GM18870 (cell line): ENCODE measurements around the gene DYRK1B.

ENCODE experiments used
- ATAC-seq: cut with Tn5 transposase; IDR thresholded peaks from one replicate; pipeline ENCODE4 v1.9.1; 2021; ENCODE audit warnings: moderate library complexity; ENCODE audit not compliant: unreplicated experiment

DYRK1B gene

DNA sequence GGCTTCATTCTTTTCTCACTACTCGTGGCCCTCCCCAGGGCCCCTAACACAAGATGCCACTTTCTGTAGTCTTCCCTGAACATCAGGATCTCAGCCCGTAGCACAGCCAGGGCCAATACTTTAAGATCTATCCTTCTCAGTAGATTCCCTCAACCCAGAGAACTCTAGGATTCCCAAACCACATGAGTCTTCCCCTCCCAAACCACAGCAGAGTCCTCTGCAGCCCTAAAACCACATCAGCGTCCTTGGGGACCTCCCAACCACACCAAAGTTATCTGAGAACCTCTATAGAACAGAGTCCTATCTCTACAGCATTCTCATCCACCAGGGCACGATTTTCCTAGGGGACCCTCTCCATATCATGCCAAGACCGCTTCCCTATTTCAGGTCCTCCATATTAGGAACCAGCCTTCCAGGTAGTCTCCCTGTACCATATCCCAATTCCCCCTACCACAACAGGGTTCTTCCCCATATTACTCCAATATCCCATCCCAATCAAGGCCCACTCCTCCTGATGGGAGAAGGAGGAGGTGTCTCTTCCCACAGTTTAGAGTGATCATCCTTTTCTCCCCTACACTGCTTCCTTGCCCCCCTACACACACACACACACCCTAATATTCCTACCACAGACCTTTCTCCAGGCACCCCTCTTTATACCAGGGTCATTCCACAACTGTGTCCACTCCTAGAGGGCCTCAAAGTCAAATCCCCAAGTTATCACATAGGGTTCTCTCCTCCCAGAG lies 1.4 kb downstream of the DYRK1B start:
- ATAC-seq = no peak

DNA sequence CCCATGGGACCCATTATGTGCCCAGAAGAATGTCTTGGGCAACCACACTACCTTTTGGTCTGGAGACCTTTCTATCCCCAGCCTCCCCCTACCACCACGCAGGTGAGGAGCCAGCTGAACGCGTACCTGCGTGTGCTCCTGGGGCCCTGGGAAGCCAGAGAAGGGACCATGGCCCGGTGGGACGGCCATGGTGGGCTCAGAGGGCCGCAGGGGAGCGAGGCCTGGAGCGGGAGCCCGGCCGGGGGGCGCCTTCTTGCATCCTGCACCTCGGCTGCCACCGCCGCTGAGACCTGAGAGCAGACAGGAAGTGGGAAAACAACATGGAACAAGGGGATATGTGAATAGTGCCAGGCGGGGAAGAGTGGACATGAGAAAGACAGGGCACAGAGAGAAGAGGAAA lies 2.3 kb downstream of the DYRK1B start:
- no peak for ATAC-seq

DNA sequence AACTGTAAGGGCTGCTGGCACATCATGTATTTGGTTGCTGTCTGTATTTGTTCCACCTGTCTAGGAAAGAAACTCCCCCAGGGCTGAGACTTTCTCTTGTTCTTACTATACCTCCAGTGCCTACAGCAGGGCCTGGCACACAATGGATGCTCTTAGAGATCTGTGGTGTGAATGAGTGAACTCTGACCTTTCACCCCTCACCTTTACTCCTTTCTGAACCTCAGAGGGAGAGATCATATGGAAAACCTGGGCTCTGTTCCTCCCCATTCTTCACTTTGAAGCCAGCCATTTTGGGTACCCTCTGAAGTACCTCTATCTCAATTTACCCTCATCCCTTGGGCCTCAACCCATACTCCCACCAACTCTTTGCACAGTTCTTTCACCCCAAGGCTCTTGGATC lies 3.1 kb downstream of the DYRK1B start:
- no peak for ATAC-seq

DNA sequence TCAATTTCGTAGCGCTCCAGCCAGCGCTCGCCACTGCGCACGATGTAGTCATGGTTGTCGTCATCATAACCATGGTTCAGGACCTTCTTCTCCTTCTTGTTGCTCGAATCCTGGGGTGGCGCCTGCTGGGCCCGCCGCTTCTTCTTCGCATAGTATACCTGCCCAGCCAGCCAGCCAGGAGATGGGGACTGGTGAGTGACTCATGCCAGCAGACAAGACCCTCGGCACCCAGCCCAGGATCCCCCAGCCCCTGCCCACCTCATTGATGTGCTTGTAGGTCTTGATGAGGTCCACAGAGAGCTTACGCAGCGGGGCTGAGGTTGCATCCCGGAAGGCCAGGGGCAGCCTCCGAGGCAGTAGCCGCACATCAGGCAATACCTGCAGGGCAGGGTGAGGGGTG lies 3.6 kb downstream of the DYRK1B start:
- ATAC-seq = no peak

DNA sequence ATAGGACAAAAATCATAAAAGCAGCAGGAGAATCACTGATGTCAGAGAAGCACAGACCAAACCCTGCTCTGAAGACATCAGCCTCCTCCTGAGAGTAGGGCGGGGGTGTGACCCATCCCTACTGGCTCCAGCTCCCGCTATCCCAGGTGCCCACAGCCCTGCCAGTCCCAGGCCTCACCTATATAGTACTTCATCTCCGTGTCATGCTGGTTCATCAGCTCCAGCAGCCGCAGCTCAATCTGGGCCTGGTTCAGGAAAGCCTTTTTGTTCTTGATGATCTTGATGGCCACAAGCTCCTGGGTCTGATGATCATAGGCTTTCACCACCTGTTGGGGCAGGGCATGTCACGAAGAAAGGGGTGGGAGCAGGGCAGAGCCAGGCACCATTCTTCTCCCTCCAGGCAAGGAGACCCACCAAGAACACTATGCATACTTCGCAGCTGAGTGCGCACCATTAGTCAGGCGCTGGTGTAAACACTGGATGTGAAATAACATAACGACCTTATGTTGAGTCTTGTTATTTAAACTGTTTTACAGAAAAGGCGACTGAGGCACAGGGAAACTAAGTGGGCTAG lies 4.2 kb downstream of the DYRK1B start:
- no peak for ATAC-seq

DNA sequence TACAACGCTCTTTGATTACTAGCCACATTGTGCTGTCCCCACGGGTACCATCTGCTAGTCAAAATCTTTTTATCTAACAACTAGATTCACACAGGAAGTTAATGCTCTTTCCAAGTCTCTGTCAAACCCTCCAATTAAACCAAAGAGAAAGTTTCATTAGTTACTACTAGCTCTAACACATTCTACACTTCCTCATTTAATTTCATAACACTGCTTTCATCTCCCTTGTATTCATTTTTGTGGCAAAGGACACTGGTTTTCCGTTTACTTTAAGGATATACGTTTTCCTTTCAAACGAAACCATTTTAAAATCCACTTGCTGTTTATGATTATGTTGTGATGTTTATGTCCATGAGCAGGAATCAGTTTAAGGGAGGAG lies 5.3 kb downstream of the DYRK1B start:
- no peak for ATAC-seq

DNA sequence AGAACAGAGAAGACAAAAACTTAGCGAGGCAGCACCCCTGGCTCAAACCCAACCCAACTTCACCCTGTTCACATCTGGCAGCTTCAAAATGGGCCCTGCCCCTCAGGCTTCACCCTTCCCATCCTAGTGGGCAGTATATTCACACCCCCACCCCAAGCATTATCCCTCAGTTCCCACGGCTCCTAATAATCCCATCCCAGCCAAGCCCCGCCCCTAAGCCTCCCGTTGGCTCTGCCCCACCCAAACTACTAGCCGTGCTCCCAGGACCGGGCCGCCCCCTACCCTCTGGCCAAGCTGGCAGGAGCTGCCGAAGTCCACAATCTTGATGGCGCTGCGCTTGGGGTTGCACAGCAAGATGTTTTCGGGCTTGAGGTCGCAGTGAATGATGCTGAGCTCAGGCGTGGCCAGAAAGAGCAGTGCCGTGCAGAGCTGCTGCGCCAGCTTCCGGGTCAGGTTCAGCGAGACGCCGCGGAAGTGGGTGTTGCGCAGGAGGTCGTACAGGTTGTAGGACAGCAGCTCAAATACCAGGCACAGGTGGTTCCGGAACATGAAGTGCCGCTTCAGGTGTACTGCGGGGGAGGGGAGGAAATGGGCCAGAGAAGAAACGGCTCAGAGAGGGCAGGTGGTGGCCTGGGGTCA lies 5.8 kb downstream of the DYRK1B start:
- ATAC-seq = no peak

DNA sequence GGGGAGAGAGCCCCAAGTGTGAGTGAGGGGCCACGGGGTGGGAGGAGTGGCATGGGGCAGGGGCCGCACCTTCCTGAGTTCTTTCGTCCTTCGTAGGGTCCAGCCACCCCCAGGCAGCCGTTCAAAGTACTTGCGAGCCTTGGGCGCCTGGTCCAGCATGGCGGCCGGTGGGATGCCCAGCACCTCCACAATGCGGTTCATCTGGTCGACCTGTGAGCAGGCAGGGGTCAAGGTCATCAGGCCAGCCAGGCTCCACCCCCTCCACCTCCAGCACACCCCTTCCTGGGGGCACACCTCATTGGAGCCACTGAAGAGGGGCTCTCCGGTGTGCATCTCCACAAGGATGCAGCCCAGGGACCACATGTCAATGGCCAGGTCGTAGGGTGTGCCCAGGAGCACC lies 6.7 kb downstream of the DYRK1B start:
- ATAC-seq = no peak

DNA sequence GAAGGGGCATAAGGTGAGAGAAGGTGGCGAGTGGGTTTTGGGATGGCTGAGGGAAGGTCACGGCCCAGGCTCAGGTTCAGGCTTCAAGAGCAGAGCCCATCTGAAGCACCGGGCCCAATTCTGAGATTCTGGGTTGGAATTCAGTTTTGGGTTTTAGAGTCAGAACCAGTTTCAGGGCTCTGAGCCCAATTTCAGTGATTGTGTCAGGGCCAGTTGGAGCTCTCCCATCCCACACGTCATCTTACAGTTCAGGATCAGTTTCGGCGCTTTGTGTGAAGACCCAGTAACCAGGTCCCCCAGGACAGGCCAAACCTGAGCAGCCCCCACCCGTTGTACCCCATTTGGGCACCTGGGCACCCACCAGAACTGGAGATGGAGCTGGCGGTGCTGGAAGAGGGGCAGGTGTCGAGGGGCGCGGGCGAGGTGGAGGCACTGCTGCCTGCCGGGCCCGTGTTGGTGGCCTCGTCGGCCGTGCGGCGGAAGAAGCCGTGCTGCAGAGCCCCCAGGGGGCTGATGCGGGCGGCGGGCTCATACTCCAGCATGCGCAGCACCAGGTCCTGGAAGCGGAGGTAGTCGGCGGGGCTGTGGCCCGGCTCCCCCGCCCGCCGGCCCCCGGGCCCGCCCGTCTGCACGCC lies 7.5 kb downstream of the DYRK1B start:
- ATAC-seq = no peak

DNA sequence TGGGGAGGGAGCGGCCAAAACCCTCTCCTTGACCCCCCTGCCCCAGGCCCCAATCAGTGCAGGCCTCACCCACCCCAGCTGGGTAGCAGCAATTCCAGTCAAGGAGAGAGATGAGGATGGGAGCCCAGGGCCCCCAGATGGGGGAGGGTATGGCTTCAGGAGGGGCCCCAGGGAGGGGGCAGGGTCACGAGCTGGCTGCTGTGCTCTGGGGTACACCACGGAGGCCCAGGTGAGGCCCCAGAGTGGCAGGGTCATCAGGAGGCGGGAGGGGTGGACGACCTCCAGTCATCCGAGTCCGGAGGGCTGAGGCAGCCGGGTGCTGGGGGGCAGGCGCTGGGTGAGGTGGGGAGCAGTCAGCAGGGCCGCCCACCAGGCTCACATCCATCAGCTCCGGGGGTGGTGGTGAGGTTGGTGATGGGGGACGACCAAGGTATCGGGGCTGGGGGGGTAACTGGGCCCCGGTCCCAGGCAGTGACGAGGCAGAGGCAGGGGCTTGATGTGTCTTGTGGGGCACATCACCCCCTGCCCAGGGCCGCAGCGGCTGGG lies 8.4 kb downstream of the DYRK1B start:
- no peak for ATAC-seq

DNA sequence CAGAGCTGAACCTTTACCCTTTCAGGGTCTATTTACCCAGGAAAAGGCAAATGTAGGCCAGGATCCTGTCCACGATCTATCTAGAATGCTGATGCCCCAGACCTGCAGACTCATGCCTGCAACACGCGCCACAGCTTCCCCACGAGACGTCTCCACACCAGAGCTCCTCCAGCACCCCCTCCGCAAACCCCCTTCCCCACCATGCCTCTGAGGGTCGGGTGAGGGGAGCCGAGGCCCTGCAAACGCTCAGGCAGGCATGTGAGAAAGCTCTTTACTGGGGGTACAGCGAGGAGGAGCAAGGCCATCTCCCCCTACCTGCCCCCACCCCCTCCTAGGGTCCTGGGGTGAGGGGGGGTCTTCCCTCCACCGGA lies 8.9 kb downstream of the DYRK1B start:
- no peak for ATAC-seq

DNA sequence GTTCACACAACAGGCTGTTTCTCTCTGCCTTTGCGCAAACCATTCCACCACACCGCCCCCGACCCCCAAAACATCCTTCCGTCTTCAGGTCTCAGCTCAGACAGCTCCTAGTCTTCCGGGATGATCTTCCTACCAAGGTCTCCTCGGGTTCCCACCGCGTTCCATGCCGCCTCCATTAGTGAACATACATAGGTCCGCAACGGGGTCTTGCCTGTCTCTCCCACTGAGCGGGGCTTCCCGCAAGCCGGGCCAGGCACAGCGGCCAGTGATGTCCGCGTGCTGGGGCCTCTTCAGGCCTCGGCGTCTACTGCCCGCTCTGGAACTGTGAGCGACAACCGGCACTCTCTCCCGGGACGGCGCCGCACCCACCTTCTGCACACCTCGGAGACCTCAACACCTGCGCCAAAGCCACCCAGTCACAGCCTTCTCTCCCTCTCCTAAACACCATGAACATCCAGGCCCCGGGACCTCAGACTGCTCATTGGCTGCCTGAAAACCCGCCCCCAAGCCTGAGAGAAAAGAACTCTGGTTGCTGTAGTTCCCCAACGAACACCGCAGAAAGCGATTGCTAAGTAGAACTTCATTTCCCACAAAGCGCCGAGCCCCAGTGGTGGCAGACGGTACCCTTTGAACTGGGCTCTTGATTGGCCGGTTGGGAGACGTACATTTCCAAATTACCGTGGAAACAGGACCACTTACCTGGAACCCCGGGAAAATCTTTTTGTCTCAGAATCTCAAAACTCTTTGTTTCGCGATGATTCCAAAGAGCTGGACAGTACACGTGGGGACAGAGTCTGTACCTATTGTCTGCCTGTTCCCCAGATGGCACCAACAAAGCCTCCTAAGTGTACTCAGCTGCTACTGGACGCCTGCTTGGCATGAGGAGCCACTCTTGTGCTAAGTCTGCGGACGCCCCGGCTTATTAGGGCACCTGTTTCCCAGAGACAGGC lies 9.5 kb downstream of the DYRK1B start:
- ATAC-seq = peak; percentile 47

DNA sequence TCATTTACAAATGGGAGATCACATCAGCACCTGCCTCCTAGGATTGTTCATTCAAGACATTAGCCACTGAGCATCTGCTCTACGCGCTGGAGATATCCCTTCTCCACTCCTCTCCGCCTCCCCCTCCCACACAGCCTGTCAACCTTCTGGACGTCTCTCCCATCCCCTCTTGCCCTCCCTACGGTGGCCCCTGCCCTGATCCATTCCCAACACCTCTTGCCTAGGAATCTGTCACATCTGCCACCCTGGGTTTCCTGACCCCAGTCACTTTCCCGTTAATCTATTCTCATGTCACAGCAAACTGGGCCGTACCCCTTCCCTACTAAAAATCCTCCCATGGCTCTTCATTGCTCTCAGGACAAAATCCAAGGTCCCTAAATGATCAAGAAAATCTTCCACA lies 10.3 kb downstream of the DYRK1B start:
- ATAC-seq = no peak

DNA sequence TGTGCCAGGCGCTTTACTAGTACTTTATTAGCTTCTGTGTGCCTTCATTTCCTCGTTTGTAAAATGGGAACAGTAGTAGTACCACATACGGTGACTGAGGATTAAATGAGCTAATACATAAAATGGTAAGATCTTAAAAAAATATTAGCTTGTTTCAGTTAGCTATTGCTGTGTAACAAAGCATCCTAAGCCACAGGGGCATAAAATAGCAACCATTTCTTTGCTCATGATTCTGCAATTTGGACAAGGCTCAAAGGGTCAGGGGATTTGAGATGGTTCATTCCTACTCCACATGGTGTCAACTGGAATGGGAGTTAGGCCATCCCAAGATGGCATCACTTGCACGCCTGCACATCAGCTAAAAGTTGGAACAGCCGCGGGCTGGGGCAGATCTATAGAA lies 13.3 kb downstream of the DYRK1B start:
- no peak for ATAC-seq

DNA sequence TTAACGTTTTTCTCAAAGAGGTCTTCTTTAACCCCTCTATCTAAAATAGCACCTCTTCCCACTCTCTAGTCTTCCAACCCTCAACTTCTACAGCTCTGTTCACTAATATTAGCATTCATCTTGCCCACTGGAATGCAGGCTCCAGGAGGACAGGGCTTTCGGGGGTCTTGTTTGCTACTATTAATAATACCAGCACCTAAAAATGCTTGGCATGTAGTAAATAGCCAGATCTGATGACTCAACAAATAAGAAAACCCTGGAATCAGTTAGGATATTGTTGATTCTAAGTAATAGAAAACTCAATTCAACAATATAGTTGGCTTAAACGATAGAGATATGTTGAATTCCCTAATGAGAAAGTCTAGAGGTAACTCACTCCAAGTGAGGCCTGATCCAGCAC lies 14.2 kb downstream of the DYRK1B start:
- ATAC-seq = no peak

DNA sequence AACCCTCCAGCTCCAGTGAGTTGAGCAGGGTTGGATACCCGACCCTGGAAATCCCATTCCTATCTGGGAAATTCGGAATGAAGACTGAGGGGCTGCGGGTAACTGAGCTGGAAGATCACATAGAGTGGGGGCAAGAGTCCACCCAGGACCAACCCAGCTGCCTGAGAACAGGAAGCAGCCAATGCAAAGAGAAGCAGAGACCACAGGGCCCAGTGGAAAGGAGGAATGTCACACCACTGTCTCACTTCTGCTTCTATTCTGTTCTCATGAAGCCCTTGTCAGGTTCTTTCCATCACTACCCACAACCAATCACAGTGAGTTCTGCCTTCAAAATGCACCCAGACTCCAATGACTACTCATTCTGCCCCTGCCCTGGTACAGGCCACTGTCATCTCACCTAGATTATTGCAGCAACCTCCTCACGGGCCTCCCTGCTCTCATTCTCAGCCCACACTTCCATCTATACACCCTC lies 15.3 kb downstream of the DYRK1B start:
- ATAC-seq = no peak

DNA sequence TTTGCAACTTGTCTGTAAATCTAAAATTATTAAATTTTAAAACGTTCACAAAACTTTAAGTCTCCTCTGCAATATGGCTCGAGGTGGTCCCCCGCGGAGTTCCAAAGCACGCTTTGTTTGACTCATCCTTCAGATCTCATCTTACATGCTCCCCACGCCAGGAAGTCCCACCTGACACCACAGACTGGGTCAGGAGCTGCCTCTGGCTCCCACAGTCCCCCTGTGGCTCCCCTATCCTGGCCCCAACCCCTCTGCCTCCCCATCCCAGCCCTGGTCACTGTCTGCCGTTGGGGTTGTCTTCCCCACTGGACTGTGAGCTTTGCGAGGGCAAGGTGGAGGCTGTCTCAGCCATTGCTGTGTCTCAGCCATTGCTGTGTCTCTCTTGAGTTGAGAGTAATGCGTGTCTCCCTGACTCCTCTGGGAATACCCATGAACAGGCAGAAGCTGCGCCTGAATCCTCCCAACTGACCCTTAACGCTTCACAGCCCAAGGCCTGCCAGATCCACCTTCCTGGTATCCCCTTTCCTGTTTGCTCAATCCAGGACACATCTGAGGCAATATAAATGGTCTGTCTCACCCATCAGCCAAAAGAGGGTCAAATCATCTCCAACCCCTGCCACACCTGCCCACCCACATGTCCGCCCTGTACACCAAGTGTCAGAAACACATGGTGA lies 15.9 kb downstream of the DYRK1B start:
- ATAC-seq = no peak

DNA sequence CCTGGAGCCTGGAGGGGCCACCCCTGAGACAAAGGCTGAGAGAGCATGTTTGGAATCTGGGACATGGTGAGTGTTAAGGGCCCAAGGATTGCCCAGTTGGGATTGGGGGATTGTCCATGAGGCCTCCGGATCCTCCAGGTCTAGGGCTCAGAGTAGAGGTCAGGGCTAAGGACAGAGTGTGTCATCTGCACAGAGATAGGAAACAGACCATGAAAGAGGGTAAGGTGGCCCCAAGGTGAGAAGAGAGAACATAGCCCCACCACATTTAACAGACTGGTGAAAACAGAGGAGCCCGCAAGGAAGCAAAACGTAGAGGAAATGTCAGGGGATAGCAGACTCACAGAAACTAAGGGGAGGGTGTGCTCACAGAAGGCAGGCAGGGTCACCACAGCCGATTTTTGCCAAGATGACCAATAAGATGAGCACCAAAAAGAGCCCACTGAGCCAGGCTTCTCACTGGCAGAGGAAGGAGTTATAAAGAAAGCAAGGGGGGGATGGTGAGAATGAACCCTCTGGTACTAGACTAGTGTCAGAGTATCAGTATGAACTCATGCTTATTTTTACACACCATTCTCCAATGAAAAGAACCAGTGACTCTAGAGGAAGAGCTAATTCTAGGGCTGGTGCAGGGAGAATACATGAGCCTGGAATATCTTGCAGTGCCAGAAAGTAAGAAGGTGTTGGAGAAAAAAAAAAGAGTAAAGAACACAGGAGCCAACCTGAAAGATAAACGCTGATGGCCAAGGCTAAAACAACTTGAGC lies 17.5 kb downstream of the DYRK1B start:
- no peak for ATAC-seq

DNA sequence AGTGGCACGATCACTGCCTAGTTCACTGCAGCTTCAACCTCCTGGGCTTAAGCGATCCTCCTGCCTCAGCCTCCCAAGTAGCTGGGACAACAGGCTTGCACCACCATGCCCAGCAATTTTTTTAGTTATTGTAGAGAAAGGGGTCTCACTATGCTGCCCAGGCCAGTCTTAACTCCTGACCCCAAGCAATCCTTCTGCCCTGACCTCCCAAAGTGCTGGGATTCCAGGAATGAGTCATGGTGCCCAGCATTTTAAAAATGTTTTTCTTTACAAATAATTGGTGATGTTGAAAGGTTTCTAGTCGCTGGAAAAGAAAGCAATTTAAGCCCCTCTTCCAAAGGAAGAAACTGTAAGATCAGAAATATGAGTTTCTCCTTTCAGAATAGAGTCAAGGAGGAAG lies 19.4 kb downstream of the DYRK1B start:
- no peak for ATAC-seq
